Adipocyte (in vitro differentiated cells): ENCODE measurements around the gene LRP3.
A peak's percentile ranks its signal among the peaks of the same experiment; 100 is the strongest.
"Not testable (repeated sequence)": the region's sequence is repeated elsewhere in the genome, so short reads cannot be mapped to it uniquely, and the experiment has no call there.

Experiments used
- DNase-seq: peaks from one replicate; pipeline ENCODE4 v3.0.0-alpha.2; 2015; ENCODE audit warnings: low read depth
- H3K27me3 ChIP-seq: replicated peaks from 2 replicates; pipeline ENCODE4 v1.7.0; 2013; ENCODE audit warnings: mild to moderate bottlenecking, low read length, moderate library complexity; ENCODE audit not compliant: control insufficient read depth, insufficient read depth
- H3K36me3 ChIP-seq: 2 replicates; pipeline ENCODE4 v1.7.0; 2013; ENCODE audit warnings: low read length, mild to moderate bottlenecking, moderate library complexity; ENCODE audit not compliant: control insufficient read depth, insufficient read depth, severe bottlenecking
- H3K4me1 ChIP-seq: 2 replicates; pipeline ENCODE4 v1.7.0; 2013; ENCODE audit warnings: mild to moderate bottlenecking, low read length, moderate library complexity; ENCODE audit not compliant: control insufficient read depth, insufficient read depth
- H3K4me3 ChIP-seq: 2 replicates; pipeline ENCODE4 v1.7.0; 2013; ENCODE audit warnings: mild to moderate bottlenecking, low read length, moderate library complexity
- H3K9ac ChIP-seq: 2 replicates; pipeline ENCODE4 v1.7.0; 2013; ENCODE audit warnings: mild to moderate bottlenecking, low read length, moderate library complexity
- H3K9me3 ChIP-seq: 2 replicates; pipeline ENCODE4 v1.7.0; 2013; ENCODE audit warnings: mild to moderate bottlenecking, low read length, moderate library complexity; ENCODE audit not compliant: control insufficient read depth

Gene LRP3

DNA sequence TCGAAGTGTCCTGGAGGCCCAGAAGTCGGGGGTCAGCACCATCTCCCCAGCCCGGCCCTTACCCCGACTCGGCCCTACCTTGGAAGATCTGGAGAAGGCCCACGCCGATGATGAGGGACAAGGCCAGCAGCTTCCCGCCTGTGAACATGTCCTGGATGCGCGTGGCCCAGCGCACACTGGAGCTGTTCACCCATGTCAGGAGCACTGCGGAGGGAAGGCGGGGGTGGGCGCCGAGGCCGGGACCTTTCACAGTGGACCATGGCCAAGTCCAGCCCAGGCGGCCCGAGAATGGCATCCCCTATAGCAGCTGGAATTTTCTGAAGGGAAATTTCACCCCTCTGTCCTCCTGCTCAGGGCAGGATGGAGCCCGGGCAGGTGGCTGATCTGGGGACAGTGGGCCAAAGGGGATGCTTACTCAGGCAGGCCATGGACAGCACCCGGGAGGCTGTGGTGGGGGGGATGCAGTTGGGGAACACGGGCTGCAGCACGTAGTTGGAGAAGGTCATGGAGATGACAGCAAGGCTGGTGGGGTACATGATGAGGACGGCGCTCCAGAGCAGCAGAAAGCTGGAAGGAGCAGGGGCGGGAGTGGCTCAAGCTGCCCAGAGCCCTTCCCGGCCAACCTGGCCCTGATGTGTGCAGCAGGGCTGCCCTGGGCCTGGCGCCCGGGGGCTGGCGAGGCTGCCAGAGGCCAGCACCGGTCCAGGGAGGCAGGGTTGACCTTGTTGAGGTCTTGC, 18.5 kb downstream of the LRP3 start:
- DNase-seq, result no peak
- peaks cover 5% of the 10 kb centered on the region for H3K27me3 ChIP-seq
- H3K9me3 ChIP-seq, result no peaks in the 10 kb centered on the region
- no peak overlapping the region for H3K4me3 ChIP-seq
- H3K36me3 ChIP-seq, result no peaks in the 10 kb centered on the region
- H3K9ac ChIP-seq, result no peak overlapping the region
- peaks cover 4% of the 10 kb centered on the region for H3K4me1 ChIP-seq

DNA sequence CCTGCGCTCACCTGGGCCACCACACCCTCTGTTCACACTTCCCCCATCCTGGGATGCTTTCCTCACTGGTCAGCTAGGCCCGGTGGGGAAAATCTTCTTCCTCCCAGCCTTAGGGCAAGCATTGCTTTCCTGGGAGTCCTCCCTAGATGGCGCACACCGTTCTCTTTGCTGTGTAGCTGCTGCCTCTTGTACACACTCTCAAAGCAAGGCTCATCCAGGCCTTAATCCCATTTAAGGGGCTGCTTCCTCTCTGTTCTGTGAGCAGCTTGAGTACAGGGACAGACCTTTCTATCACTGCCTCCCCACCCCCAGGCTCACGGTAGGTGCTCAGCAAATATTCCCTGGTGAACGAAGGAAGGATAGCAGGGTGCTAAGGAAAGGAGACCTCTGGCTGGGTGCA, 20.5 kb downstream of the LRP3 start:
- DNase-seq, result peak; percentile 38
- Histone ChIP-seq H3K27me3 (peaks cover 8% of the 10 kb centered on the region), H3K4me1 (no peaks in the 10 kb centered on the region), H3K4me3 (no peak overlapping the region), H3K36me3 (no peaks in the 10 kb centered on the region), H3K9ac (no peak overlapping the region), H3K9me3 (no peaks in the 10 kb centered on the region)

GRCh38 chr19:33215438-33216197, 21.5 kb downstream of the LRP3 start:
- no peak overlapping the region for H3K9ac ChIP-seq
- no peak for DNase-seq
- no peaks in the 10 kb centered on the region for H3K4me1 ChIP-seq
- H3K9me3 ChIP-seq, result no peaks in the 10 kb centered on the region
- peaks cover 10% of the 10 kb centered on the region for H3K27me3 ChIP-seq
- no peak overlapping the region for H3K4me3 ChIP-seq
- H3K36me3 ChIP-seq, result no peaks in the 10 kb centered on the region

DNA sequence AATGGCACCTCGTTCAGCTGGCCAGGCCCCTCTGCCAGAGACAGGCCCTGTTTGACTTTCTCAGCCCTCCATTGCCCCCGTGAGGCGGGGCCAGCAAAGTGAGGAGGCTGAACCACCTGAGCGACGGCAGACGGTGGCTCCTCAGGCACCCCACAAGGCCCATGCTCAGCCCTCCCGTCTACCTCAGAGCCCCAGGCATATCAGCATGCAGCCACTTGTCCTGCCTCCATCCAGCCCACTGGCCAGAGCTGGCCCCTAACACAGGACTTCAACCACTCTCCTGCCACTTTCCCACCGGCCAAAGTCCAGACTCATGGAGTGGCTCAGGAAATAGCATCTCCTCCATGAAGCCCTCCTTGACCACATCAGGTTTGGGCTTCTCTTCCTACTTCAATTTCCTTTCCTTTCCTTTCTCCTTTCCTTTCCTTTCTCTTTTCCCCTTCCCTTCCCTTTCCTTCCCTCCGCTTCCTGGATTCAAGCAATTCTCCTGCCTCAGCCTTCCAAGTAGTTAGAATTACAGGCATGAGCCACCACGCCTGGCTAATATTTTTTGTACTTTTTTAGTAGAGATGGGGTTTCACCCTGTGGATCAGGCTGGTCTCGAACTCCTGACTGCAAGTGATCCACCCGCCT, 22.2 kb downstream of the LRP3 start:
- H3K9me3 ChIP-seq, result no peaks in the 10 kb centered on the region
- peaks cover 17% of the 10 kb centered on the region for H3K27me3 ChIP-seq
- no peak for DNase-seq
- no peaks in the 10 kb centered on the region for H3K4me1 ChIP-seq
- H3K36me3 ChIP-seq, result no peaks in the 10 kb centered on the region
- H3K4me3 ChIP-seq, result no peak overlapping the region
- H3K9ac ChIP-seq, result no peak overlapping the region

DNA sequence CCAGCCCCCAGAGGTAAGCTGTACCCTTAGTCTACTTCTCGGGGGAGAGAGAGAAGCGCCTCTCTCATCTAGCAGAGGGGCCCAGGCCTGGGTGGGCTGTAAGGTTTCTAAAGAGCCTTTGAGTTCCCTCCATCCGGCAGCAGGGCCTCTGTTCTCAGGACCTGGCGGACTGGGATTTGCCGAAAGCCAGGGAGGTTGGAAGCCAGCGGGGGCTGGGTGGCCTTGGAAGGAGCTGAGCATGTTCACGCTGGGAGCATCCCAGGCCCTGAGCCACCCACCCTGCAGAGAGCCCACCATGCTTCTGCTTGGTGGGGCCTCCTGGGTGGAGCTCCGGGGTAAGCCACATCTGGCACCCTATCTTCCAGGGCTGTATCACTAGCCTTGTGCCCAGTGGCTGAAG, 23.8 kb downstream of the LRP3 start:
- no peaks in the 10 kb centered on the region for H3K9me3 ChIP-seq
- peaks cover 22% of the 10 kb centered on the region for H3K27me3 ChIP-seq
- no peaks in the 10 kb centered on the region for H3K36me3 ChIP-seq
- no peak overlapping the region for H3K9ac ChIP-seq
- H3K4me1 ChIP-seq, result no peaks in the 10 kb centered on the region
- no peak overlapping the region for H3K4me3 ChIP-seq
- no peak for DNase-seq

DNA sequence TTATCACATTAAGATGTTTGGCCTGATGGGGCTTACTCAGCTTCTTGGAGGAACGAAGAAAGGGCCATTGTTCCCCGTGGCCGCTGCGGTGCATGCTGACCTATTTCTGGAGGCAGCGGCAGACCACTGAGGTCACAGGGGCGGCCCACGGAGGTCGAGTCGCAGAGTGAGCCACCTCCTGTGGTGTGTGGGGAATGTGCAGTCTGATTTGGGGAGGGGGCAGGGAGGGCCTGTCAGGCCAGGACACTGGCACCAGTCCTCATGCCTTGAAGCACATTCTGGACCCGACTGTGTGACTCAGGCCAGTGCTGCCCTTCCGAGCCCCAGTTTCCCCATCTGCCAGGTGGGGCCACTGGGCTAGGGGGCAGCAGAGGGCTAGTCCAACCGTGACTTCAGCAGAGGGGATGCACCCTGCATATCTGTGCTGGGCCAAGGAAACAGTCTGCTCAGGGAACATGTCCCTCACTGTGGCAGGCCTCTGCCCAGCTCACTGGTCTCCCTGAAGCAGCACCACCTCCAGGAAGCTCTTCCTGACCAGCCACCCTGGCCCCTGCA, 25.2 kb downstream of the LRP3 start:
- H3K4me3 ChIP-seq, result no peak overlapping the region
- H3K4me1 ChIP-seq, result no peaks in the 10 kb centered on the region
- no peaks in the 10 kb centered on the region for H3K9me3 ChIP-seq
- H3K36me3 ChIP-seq, result no peaks in the 10 kb centered on the region
- no peak for DNase-seq
- peaks cover 27% of the 10 kb centered on the region for H3K27me3 ChIP-seq
- H3K9ac ChIP-seq, result no peak overlapping the region

DNA sequence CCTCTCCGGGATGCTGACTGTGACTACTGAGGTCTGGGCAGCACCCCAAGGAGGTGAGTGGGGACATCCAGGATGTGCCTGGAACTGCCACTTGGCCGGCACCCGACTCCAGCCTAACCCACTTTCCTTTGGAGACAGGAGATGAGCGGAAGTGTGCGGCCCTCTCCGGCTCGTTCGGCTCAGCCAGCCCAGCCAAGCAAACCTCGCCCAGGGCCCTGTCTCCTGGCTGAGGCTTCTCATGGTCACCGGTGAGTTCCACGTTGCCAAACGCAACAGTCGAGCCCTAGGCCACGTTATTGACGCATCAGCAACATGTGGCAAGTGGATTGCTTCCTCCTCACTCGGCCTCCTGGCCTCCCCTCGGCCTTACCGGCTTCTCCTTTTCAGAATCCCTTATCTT, 26.0 kb downstream of the LRP3 start:
- no peak overlapping the region for H3K9ac ChIP-seq
- H3K4me3 ChIP-seq, result no peak overlapping the region
- peaks cover 35% of the 10 kb centered on the region for H3K27me3 ChIP-seq
- no peaks in the 10 kb centered on the region for H3K36me3 ChIP-seq
- H3K4me1 ChIP-seq, result no peaks in the 10 kb centered on the region
- H3K9me3 ChIP-seq, result no peaks in the 10 kb centered on the region
- DNase-seq, result no peak

DNA sequence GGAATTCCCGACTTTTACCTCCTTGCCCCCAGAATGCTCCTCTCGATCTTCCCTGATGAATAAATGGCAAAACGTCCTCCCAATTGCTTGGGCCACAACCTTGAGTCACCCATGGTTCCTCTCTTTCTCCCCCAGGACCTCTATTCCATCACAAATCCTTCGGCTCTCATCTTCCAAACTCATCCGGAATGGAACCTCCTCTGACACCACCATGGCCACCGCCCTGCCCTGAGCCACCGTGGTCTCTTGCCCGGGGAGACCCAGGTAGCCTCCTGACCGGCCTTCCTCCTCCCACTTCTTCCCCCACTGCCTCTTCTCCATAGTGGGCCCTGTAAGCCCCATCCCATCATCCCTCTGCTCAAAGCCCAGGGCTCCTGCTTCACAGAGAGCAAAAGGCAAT, 26.6 kb downstream of the LRP3 start:
- Histone ChIP-seq H3K9ac (no peak overlapping the region), H3K36me3 (no peaks in the 10 kb centered on the region), H3K9me3 (no peaks in the 10 kb centered on the region), H3K4me1 (no peaks in the 10 kb centered on the region), H3K4me3 (no peak overlapping the region), H3K27me3 (peaks cover 37% of the 10 kb centered on the region)
- DNase-seq, result no peak

DNA sequence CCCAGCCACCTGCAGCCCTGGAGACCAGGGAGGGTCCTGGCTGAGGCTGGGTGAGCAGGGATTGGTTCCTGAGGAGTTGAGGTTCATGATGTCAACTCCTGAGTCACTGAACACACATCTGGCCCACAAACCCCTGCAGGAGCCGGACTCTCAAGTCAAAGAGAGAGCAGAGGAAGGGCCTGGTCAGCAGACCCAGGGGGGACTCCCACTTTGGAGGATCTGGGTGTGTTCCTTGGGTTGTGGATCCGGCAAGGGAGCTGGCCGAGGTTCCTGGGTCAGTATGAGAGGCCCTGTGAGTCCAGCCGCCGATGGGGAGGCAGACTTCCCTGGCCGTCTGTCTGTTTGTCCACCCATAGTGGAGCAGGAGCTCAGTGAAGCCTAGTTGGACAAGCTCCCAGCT, 27.5 kb downstream of the LRP3 start:
- DNase-seq, result no peak
- Histone ChIP-seq H3K4me3 (no peak overlapping the region), H3K27me3 (peaks cover 40% of the 10 kb centered on the region)

DNA sequence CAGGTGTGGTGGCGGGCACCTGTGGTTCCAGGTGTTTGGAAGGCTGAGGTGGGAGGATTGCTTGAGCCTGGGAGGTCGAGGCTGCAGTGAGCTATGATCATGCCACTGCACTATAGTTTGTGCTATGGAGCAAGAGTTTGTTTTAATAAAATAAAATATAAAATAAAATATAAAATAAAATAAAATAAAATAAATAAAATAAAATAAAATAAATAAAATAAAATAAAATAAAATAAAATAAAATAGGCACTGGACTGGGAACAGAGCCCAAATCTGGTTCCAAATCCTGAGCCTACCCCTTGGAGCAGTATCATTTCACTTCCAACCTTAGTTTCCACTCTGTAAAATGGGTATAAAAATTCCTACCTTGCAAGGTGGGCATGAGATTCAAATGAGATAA, 28.1 kb downstream of the LRP3 start:
- not testable (repeated sequence) for H3K4me1 ChIP-seq, DNase-seq, H3K9me3 ChIP-seq, H3K4me3 ChIP-seq, H3K9ac ChIP-seq, H3K36me3 ChIP-seq
- peaks cover 40% of the 10 kb centered on the region for H3K27me3 ChIP-seq

More for the DNA sequence above, 27.5 kb downstream of the LRP3 start:
- H3K9ac ChIP-seq, result no peak overlapping the region
- no peaks in the 10 kb centered on the region for H3K9me3 ChIP-seq
- H3K4me1 ChIP-seq, result no peaks in the 10 kb centered on the region
- no peaks in the 10 kb centered on the region for H3K36me3 ChIP-seq
